AG04450 (cell line): Measurements from ENCODE around the gene SIAE. TPM values are rescaled to one million over a fixed set of nuclear protein-coding genes. Genes with fewer than 3 reads are reported as not detected.
A peak's percentile ranks its signal among the peaks of the same experiment; 100 is the strongest.

Experiments used
- CTCF ChIA-PET: fragments of 300-600, 350-600 bp; formaldehyde crosslinking; extraction: SDS; loops from one replicate; lab custom pipeline; 2022; ENCODE audit warnings: antibody characterized with exemption, inconsistent platforms; lab: Charles Lee
- POLR2A ChIA-PET: fragments of 350-600 bp; formaldehyde crosslinking; extraction: SDS; loops from one replicate; lab custom pipeline; 2021; ENCODE audit warnings: antibody characterized with exemption, inconsistent platforms; lab: Yijun Ruan, JAX
- DNase-seq: peaks from one replicate; pipeline ENCODE4 v3.0.0-alpha.2; 2011; ENCODE audit warnings: low read depth, low spot score
- H3K27ac ChIP-seq: one replicate; pipeline ENCODE4 v1.5.1; 2012; ENCODE audit warnings: low read depth, low read length, control low read depth
- H3K27me3 ChIP-seq: one replicate; pipeline ENCODE4 v1.6.0; 2012; ENCODE audit warnings: low read length; ENCODE audit not compliant: control insufficient read depth, insufficient read depth
- H3K4me3 ChIP-seq: 2 replicates; pipeline ENCODE4 v1.5.1; 2011; ENCODE audit warnings: mild to moderate bottlenecking, low read depth, low read length, control low read depth
- H3K9me3 ChIP-seq: 2 replicates; pipeline ENCODE4 v1.5.1; 2012; ENCODE audit warnings: low read length; ENCODE audit not compliant: control insufficient read depth, insufficient read depth
- CTCF ChIP-seq: IDR thresholded peaks from 2 replicates; pipeline ENCODE4 v1.5.1; 2011; ENCODE audit warnings: low read depth, low read length, control low read depth, inconsistent platforms
- polyA plus RNA-seq: library from polyadenylated mRNA; depleted of rRNA; stranded (reverse); fragments of >200 nt; gene quantifications from 2 replicates; pipeline ENCODE4 v1.2.3, GENCODE V29; 2011

The SIAE gene
- polyA plus RNA-seq, 1 experiment = 37.9 TPM

GRCh38 chr11:124597626-124598025 is 75.9 kb downstream of the SIAE start:
- ChIA-PET POLR2A (no interaction called here), CTCF (interaction anchor here (0.6 to 0.8 kb wide), 2 partner anchors 12 to 196 kb away, joined by 3 read pairs; no protein-coding TSS in a partner anchor)
- no peaks in the 10 kb centered on the region for H3K9me3 ChIP-seq
- DNase-seq = no peak
- TF ChIP-seq CTCF = no peak
- peaks cover 11% of the 10 kb centered on the region for H3K27me3 ChIP-seq
- H3K4me3 ChIP-seq = no peak overlapping the region
- H3K27ac ChIP-seq = no peak overlapping the region

GRCh38 chr11:124595302-124595701 is 78.2 kb downstream of the SIAE start:
- POLR2A ChIA-PET = no interaction called here
- no peak overlapping the region for H3K27ac ChIP-seq
- H3K4me3 ChIP-seq = no peak overlapping the region
- H3K9me3 ChIP-seq = no peaks in the 10 kb centered on the region
- CTCF ChIA-PET = interaction anchor here (1.0 to 2.5 kb wide), 2 partner anchors 12 to 193 kb away, joined by 3 to 17 read pairs; no protein-coding TSS in a partner anchor
- peaks cover 13% of the 10 kb centered on the region for H3K27me3 ChIP-seq
- TF ChIP-seq CTCF = no peak
- DNase-seq = no peak

- peaks cover 15% of the 10 kb centered on the region for H3K27me3 ChIP-seq
- CTCF ChIA-PET = interaction anchor here (0.9 to 1.2 kb wide), 2 partner anchors 9 to 177 kb away, joined by 3 to 5 read pairs; no protein-coding TSS in a partner anchor
- DNase-seq = no peak
- POLR2A ChIA-PET = no interaction called here
- H3K9me3 ChIP-seq = no peaks in the 10 kb centered on the region
- no peak for TF ChIP-seq CTCF
- H3K4me3 ChIP-seq = no peak overlapping the region
- H3K27ac ChIP-seq = no peak overlapping the region
These were observed 80.9 kb downstream of the SIAE start for GRCh38 chr11:124592627-124593026.

GRCh38 chr11:124591430-124591829 is 82.1 kb downstream of the SIAE start:
- Histone ChIP-seq H3K4me3 (no peak overlapping the region), H3K9me3 (no peaks in the 10 kb centered on the region), H3K27ac (no peak overlapping the region), H3K27me3 (peaks cover 15% of the 10 kb centered on the region)
- TF ChIP-seq CTCF = no peak
- POLR2A ChIA-PET = no interaction called here
- no peak for DNase-seq
- CTCF ChIA-PET = no interaction called here

GRCh38 chr11:124586238-124586860 is 87.2 kb downstream of the SIAE start:
- Histone ChIP-seq H3K9me3 (no peaks in the 10 kb centered on the region), H3K27ac (no peak overlapping the region), H3K4me3 (no peak overlapping the region), H3K27me3 (peaks cover 10% of the 10 kb centered on the region)
- CTCF ChIA-PET = interaction anchor here (0.6 to 4.0 kb wide), 19 partner anchors 10 to 523 kb away, joined by 3 to 117 read pairs (median 3); no protein-coding TSS in a partner anchor
- TF ChIP-seq CTCF = peak; percentile 74
- POLR2A ChIA-PET = no interaction called here
- DNase-seq = peak; percentile 23
